Measurements from ENCODE around the gene TSPAN5.
"Not testable (repeated sequence)": the region's sequence is repeated elsewhere in the genome, so short reads cannot be mapped to it uniquely, and the experiment has no call there.

The TSPAN5 gene

GRCh38 chr4:98542011-98542410 is 116.4 kb downstream of the TSPAN5 start:
- no peak for DNase-seq

GRCh38 chr4:98540803-98541202 is 117.6 kb downstream of the TSPAN5 start:
- no peak for DNase-seq

- no peak for DNase-seq
Measured at GRCh38 chr4:98539741-98540140, 118.7 kb downstream of the TSPAN5 start.

GRCh38 chr4:98539299-98539698 is 119.1 kb downstream of the TSPAN5 start:
- no peak for DNase-seq

- DNase-seq, result no peak
Measured at GRCh38 chr4:98536631-98537030, 121.8 kb downstream of the TSPAN5 start.

- DNase-seq, result not testable (repeated sequence)
Measured at GRCh38 chr4:98534146-98534545, 124.3 kb downstream of the TSPAN5 start.

- DNase-seq, result no peak
Measured at GRCh38 chr4:98530572-98530971, 127.8 kb downstream of the TSPAN5 start.

GRCh38 chr4:98529970-98530569 is 128.3 kb downstream of the TSPAN5 start:
- DNase-seq, result no peak

- peak; percentile 34 for DNase-seq
Measured at GRCh38 chr4:98528882-98529281, 129.5 kb downstream of the TSPAN5 start.

GRCh38 chr4:98527534-98528269 is 130.7 kb downstream of the TSPAN5 start:
- DNase-seq, result no peak

- DNase-seq, result no peak
Measured at GRCh38 chr4:98524230-98524629, 134.2 kb downstream of the TSPAN5 start.

GRCh38 chr4:98522636-98523395 is 135.6 kb downstream of the TSPAN5 start:
- no peak for DNase-seq

GRCh38 chr4:98522062-98522461 is 136.3 kb downstream of the TSPAN5 start:
- DNase-seq, result no peak

GRCh38 chr4:98521486-98521885 is 136.9 kb downstream of the TSPAN5 start:
- no peak for DNase-seq

GRCh38 chr4:98519268-98519977 is 139.0 kb downstream of the TSPAN5 start:
- DNase-seq, result no peak

- no peak for DNase-seq
Measured at GRCh38 chr4:98518559-98519267, 139.7 kb downstream of the TSPAN5 start.

GRCh38 chr4:98517218-98518021 is 141.0 kb downstream of the TSPAN5 start:
- DNase-seq, result peak; percentile 23

GRCh38 chr4:98516441-98517217 is 141.8 kb downstream of the TSPAN5 start:
- no peak for DNase-seq

- no peak for DNase-seq
Measured at GRCh38 chr4:98516042-98516440, 142.4 kb downstream of the TSPAN5 start.

- no peak for DNase-seq
Measured at GRCh38 chr4:98515470-98515809, 143.0 kb downstream of the TSPAN5 start.
